ENCODE results near the gene TYK2.

The TYK2 gene

DNA sequence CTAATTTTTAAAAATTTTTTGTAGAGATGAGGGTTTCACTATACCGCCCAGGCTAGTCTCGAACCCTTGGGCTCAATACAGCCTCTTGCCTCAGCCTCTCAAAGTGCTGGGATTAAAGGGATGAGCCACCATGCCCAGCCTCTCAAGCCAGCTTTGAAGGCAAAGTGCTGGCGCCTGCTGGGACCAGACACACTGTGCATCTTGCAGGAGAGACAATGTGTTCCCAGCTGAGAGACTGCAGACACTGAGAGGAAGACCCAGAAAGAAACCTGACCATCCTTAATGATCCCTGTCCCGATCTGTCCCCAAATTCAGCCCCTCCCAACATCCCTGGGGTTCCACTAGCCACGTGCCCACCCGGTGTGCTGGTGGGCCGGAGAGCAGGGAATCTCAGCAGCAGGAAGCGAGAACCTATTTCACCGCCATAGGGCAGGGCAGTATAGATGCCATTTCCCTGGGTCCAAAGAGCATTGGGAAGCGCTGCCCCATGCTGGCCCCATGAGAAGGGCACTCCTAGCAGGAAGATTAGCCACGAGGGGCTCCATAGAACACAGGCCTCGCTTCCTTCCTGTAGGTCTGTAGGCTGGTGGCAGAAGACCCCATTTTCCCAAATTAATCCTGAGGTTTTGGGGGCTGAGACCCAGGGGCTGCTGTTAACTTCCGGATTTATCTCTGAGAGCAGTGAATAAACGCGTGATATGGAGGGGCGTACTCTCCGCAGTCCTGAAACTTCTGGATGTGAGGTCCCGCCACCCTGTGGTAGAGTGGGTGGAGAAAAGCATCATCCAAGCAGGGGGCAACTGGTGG lies 48.0 kb downstream of the TYK2 start:
- peak overlapping the region; percentile 98 for H3K9ac ChIP-seq (ENCODE audit: low read length)
- WGBS = 44% methylated on average over 18 of the region's 18 CpGs
- no peak overlapping the region for H3K18ac ChIP-seq (ENCODE audit: low read depth in 1 of 2, low read length in 2 of 2)
- H3K36me3 ChIP-seq (ENCODE audit: control insufficient read depth in 1 of 2, insufficient read depth in 2 of 2, low read depth in 1 of 2, low read length in 2 of 2) = peaks cover 30 to 32% of the 10 kb centered on the region in 2 experiments
- no peak overlapping the region for H4K8ac ChIP-seq (ENCODE audit: low read length)
- peak overlapping the region in 1 of 2 experiments; percentile 22 for H3K14ac ChIP-seq (ENCODE audit: low read length in 2 of 2)
- H3K79me1 ChIP-seq (replicated peaks; ENCODE audit: low read length, poor library complexity, severe bottlenecking) = peaks cover 34% of the 10 kb centered on the region
- no peaks in the 10 kb centered on the region for H3K27me3 ChIP-seq (ENCODE audit: control insufficient read depth in 1 of 2, insufficient read depth in 1 of 2, low read length in 2 of 2)
- H2BK120ac ChIP-seq (ENCODE audit: low read depth, low read length) = no peak overlapping the region
- H3K27ac ChIP-seq (ENCODE audit: low read length, poor library complexity, severe bottlenecking) = peak overlapping the region; percentile 28
- H3K23ac ChIP-seq (ENCODE audit: low read length in 2 of 2) = no peak overlapping the region
- no peak for DNase-seq
- no peak overlapping the region for H3K4ac ChIP-seq (ENCODE audit: low read depth in 1 of 2, low read length in 2 of 2)
- H2AK5ac ChIP-seq (ENCODE audit: low read length, severe bottlenecking) = no peak overlapping the region
- H3K4me1 ChIP-seq (ENCODE audit: control insufficient read depth, insufficient read depth, low read depth, low read length) = peaks cover 21% of the 10 kb centered on the region
- no peaks in the 10 kb centered on the region for H3K9me3 ChIP-seq (ENCODE audit: control insufficient read depth, low read length)
- peak overlapping the region; percentile 55 for H3K4me2 ChIP-seq (ENCODE audit: low read length, poor library complexity, severe bottlenecking)
- H2AFZ ChIP-seq (ENCODE audit: low read depth, low read length) = no peak overlapping the region
- peak overlapping the region; percentile 89 to 97 for H3K4me3 ChIP-seq (ENCODE audit: insufficient read depth in 1 of 2, low read depth in 1 of 2, low read length in 2 of 2)
- no peak overlapping the region for H4K91ac ChIP-seq (ENCODE audit: low read length)
- H2BK5ac ChIP-seq (ENCODE audit: low read depth, low read length, poor library complexity, severe bottlenecking) = no peak overlapping the region
- H2BK12ac ChIP-seq (ENCODE audit: low read length in 2 of 2) = no peak overlapping the region
- no peak overlapping the region for H2BK15ac ChIP-seq (ENCODE audit: low read depth, poor library complexity, severe bottlenecking)

DNA sequence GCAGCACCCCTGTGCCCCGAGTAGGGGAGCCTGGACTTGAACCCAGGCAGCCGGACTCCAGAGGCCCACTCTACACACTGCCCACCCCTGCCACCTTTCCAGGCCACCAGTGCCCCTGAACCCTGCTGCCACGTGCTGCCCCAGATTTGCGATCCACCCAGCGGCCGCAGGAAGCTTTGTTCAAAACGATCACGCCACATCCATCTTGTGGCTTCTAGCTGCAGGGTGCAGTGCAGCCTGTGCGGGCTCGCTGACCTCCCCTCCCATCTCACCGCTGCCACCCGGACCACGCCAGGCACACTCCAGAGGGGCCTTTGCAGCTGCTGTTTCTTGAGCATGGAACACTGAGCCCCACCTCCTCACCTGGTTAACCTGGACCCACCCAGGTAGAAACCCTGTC lies 50.8 kb downstream of the TYK2 start:
- H3K4me2 ChIP-seq (ENCODE audit: low read length, poor library complexity, severe bottlenecking) = no peak overlapping the region
- no peak overlapping the region for H2BK15ac ChIP-seq (ENCODE audit: low read depth, poor library complexity, severe bottlenecking)
- H4K91ac ChIP-seq (ENCODE audit: low read length) = no peak overlapping the region
- H3K36me3 ChIP-seq (ENCODE audit: control insufficient read depth in 1 of 2, insufficient read depth in 2 of 2, low read depth in 1 of 2, low read length in 2 of 2) = peaks cover 53 to 56% of the 10 kb centered on the region in 2 experiments
- H3K23ac ChIP-seq (ENCODE audit: low read length in 2 of 2) = no peak overlapping the region
- 94% methylated on average over 13 of the region's 13 CpGs for WGBS
- H2AK5ac ChIP-seq (ENCODE audit: low read length, severe bottlenecking) = no peak overlapping the region
- H3K79me1 ChIP-seq (replicated peaks; ENCODE audit: low read length, poor library complexity, severe bottlenecking) = peaks cover 42% of the 10 kb centered on the region
- no peak for DNase-seq
- H3K9me3 ChIP-seq (ENCODE audit: control insufficient read depth, low read length) = no peaks in the 10 kb centered on the region
- H3K4me3 ChIP-seq (ENCODE audit: insufficient read depth in 1 of 2, low read depth in 1 of 2, low read length in 2 of 2) = no peak overlapping the region
- H3K27me3 ChIP-seq (ENCODE audit: control insufficient read depth in 1 of 2, insufficient read depth in 1 of 2, low read length in 2 of 2) = no peaks in the 10 kb centered on the region
- no peak overlapping the region for H3K9ac ChIP-seq (ENCODE audit: low read length)
- no peak overlapping the region for H2BK5ac ChIP-seq (ENCODE audit: low read depth, low read length, poor library complexity, severe bottlenecking)
- no peak overlapping the region for H2BK12ac ChIP-seq (ENCODE audit: low read length in 2 of 2)
- H2AFZ ChIP-seq (ENCODE audit: low read depth, low read length) = no peak overlapping the region
- no peak overlapping the region for H2BK120ac ChIP-seq (ENCODE audit: low read depth, low read length)
- H3K4ac ChIP-seq (ENCODE audit: low read depth in 1 of 2, low read length in 2 of 2) = no peak overlapping the region
- H4K8ac ChIP-seq (ENCODE audit: low read length) = peak overlapping the region; percentile 7
- peaks cover 14% of the 10 kb centered on the region for H3K4me1 ChIP-seq (ENCODE audit: control insufficient read depth, insufficient read depth, low read depth, low read length)
- H3K27ac ChIP-seq (ENCODE audit: low read length, poor library complexity, severe bottlenecking) = no peak overlapping the region
- no peak overlapping the region for H3K18ac ChIP-seq (ENCODE audit: low read depth in 1 of 2, low read length in 2 of 2)
- H3K14ac ChIP-seq (ENCODE audit: low read length in 2 of 2) = no peak overlapping the region

DNA sequence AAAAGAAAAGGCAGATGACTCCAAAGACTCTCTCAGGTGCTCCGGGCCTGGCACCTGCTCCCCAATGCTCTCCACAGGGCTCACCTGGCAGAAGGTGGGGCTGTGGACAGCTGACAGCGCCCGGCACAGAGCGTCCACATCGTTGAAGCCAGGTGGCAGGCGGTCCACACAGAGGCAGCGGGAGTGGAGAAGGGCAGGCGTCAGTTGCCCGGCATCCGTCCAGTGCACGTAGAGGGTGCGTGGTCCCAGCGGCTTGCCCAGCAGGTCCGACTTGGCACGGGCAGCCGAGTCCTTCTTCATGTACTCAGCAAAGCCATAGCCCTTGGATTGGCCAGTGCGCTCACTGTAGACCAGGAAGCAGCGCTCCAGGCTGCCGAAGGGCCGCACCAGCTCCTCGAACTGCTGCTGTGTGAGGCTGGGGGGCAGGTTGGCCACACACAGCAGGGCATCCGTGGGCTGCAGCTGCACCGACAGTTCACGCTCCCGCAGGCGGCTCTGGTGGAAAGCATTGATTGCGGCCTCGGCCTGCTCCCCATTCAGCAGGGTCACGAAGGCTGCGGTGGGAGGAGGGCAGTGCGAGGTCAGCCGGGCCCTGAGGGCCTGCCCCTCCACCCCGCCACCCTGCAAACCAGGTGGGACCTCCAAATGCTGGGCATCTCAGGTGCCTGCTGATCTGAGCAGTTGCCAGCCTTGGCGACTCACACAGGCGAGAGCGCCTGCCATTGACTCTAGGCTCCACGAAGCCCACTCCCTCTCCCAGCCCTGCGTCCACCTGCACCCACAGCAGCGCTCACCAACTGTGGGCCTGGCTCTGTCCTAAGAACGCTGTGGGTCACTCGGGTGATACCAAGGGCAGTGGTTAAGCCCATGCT lies 51.6 kb downstream of the TYK2 start:
- H3K4me3 ChIP-seq (ENCODE audit: insufficient read depth in 1 of 2, low read depth in 1 of 2, low read length in 2 of 2) = no peak overlapping the region
- no peak overlapping the region for H2AFZ ChIP-seq (ENCODE audit: low read depth, low read length)
- peaks cover 60 to 61% of the 10 kb centered on the region in 2 experiments for H3K36me3 ChIP-seq (ENCODE audit: control insufficient read depth in 1 of 2, insufficient read depth in 2 of 2, low read depth in 1 of 2, low read length in 2 of 2)
- H2BK15ac ChIP-seq (ENCODE audit: low read depth, poor library complexity, severe bottlenecking) = no peak overlapping the region
- no peak overlapping the region for H3K23ac ChIP-seq (ENCODE audit: low read length in 2 of 2)
- H3K14ac ChIP-seq (ENCODE audit: low read length in 2 of 2) = no peak overlapping the region
- no peak overlapping the region for H2AK5ac ChIP-seq (ENCODE audit: low read length, severe bottlenecking)
- H3K4me1 ChIP-seq (ENCODE audit: control insufficient read depth, insufficient read depth, low read depth, low read length) = peaks cover 7% of the 10 kb centered on the region
- H3K27me3 ChIP-seq (ENCODE audit: control insufficient read depth in 1 of 2, insufficient read depth in 1 of 2, low read length in 2 of 2) = no peaks in the 10 kb centered on the region
- no peak overlapping the region for H3K18ac ChIP-seq (ENCODE audit: low read depth in 1 of 2, low read length in 2 of 2)
- H2BK120ac ChIP-seq (ENCODE audit: low read depth, low read length) = no peak overlapping the region
- no peak overlapping the region for H4K8ac ChIP-seq (ENCODE audit: low read length)
- H3K27ac ChIP-seq (ENCODE audit: low read length, poor library complexity, severe bottlenecking) = no peak overlapping the region
- H2BK5ac ChIP-seq (ENCODE audit: low read depth, low read length, poor library complexity, severe bottlenecking) = no peak overlapping the region
- no peak overlapping the region for H3K4me2 ChIP-seq (ENCODE audit: low read length, poor library complexity, severe bottlenecking)
- no peak overlapping the region for H4K91ac ChIP-seq (ENCODE audit: low read length)
- peaks cover 39% of the 10 kb centered on the region for H3K79me1 ChIP-seq (replicated peaks; ENCODE audit: low read length, poor library complexity, severe bottlenecking)
- DNase-seq = no peak
- H3K9me3 ChIP-seq (ENCODE audit: control insufficient read depth, low read length) = no peaks in the 10 kb centered on the region
- H2BK12ac ChIP-seq (ENCODE audit: low read length in 2 of 2) = no peak overlapping the region
- H3K4ac ChIP-seq (ENCODE audit: low read depth in 1 of 2, low read length in 2 of 2) = no peak overlapping the region
- H3K9ac ChIP-seq (ENCODE audit: low read length) = no peak overlapping the region
- 97% methylated on average over 41 of the region's 41 CpGs for WGBS

DNA sequence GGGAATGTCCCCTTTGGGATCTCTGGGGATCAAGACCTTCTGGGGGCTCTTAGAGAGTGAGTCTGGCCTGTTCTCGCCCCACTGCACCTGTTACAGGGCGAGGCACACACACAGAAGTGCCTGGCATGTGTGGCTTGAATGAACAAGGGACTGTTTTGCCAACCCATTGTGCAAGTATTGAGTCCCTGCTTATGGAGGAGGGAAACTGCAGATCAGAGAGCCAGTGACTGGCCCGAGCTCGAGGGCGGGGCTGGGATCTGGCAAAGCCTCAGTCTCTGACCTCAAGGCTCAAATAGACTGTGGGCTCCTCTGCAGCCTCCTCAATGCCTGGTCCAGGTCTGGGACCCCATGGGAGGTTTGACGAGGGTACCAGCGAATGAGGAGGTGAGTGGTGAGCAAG lies 52.6 kb downstream of the TYK2 start:
- H3K4me1 ChIP-seq (ENCODE audit: control insufficient read depth, insufficient read depth, low read depth, low read length) = peaks cover 6% of the 10 kb centered on the region
- no peak overlapping the region for H4K8ac ChIP-seq (ENCODE audit: low read length)
- H3K4me2 ChIP-seq (ENCODE audit: low read length, poor library complexity, severe bottlenecking) = no peak overlapping the region

More for the DNA sequence above, 52.6 kb downstream of the TYK2 start:
- Histone ChIP-seq H3K9ac (ENCODE audit: low read length) (no peak overlapping the region), H3K79me1 (replicated peaks; ENCODE audit: low read length, poor library complexity, severe bottlenecking) (peaks cover 46% of the 10 kb centered on the region), H2BK12ac (ENCODE audit: low read length in 2 of 2) (no peak overlapping the region), H4K91ac (ENCODE audit: low read length) (no peak overlapping the region), H3K4ac (ENCODE audit: low read depth in 1 of 2, low read length in 2 of 2) (no peak overlapping the region), H2AFZ (ENCODE audit: low read depth, low read length) (no peak overlapping the region), H3K27ac (ENCODE audit: low read length, poor library complexity, severe bottlenecking) (no peak overlapping the region), H2BK120ac (ENCODE audit: low read depth, low read length) (no peak overlapping the region), H3K14ac (ENCODE audit: low read length in 2 of 2) (no peak overlapping the region), H2BK5ac (ENCODE audit: low read depth, low read length, poor library complexity, severe bottlenecking) (no peak overlapping the region), H3K18ac (ENCODE audit: low read depth in 1 of 2, low read length in 2 of 2) (no peak overlapping the region), H3K23ac (ENCODE audit: low read length in 2 of 2) (no peak overlapping the region), H3K4me3 (ENCODE audit: insufficient read depth in 1 of 2, low read depth in 1 of 2, low read length in 2 of 2) (no peak overlapping the region), H2AK5ac (ENCODE audit: low read length, severe bottlenecking) (no peak overlapping the region), H2BK15ac (ENCODE audit: low read depth, poor library complexity, severe bottlenecking) (no peak overlapping the region), H3K9me3 (ENCODE audit: control insufficient read depth, low read length) (no peaks in the 10 kb centered on the region), H3K36me3 (ENCODE audit: control insufficient read depth in 1 of 2, insufficient read depth in 2 of 2, low read depth in 1 of 2, low read length in 2 of 2) (peaks cover 70 to 71% of the 10 kb centered on the region in 2 experiments), H3K27me3 (ENCODE audit: control insufficient read depth in 1 of 2, insufficient read depth in 1 of 2, low read length in 2 of 2) (no peaks in the 10 kb centered on the region)
- WGBS = 96% methylated on average over 7 of the region's 7 CpGs
- DNase-seq = no peak
